ENCODE measurements around the gene TNFAIP8. TPM values are rescaled to one million over a fixed set of nuclear protein-coding genes. Genes with fewer than 3 reads are reported as not detected.

Gene TNFAIP8
- total and polyA plus RNA-seq, 9 of the 15 experiments (the other 6 are each of a cell fraction or from before 2014, with no cell fraction given) = 29.9 to 52.2 (median 44.8) TPM

- Histone ChIP-seq H3K79me2 (ENCODE audit: control insufficient read depth, insufficient read depth, low read length) (peaks cover 63% of the 10 kb centered on the region), H3K27ac (ENCODE audit: extremely low read depth, low read depth, low read length) (no peak overlapping the region), H3K4me2 (ENCODE audit: insufficient read depth, low read length) (no peak overlapping the region), H2AFZ (ENCODE audit: low read depth, low read length) (no peak overlapping the region), H3K4me1 (replicated peaks in 1 of 2; ENCODE audit: control insufficient read depth in 2 of 2, insufficient read depth in 2 of 2, low read length in 2 of 2) (peaks cover 0 to 56% of the 10 kb centered on the region in 2 experiments; a peak in 4 of 5 replicates), H4K20me1 (replicated peaks; ENCODE audit: control insufficient read depth, insufficient read depth, low read length) (no peaks in the 10 kb centered on the region), H3K36me3 (ENCODE audit: control insufficient read depth, insufficient read depth, low read length) (no peaks in the 10 kb centered on the region; the same call in 1 of the 3 replicates), H3K9me3 (replicated peaks; ENCODE audit: control insufficient read depth, insufficient read depth, low read depth, low read length) (no peaks in the 10 kb centered on the region), H3K9me1 (ENCODE audit: control insufficient read depth, insufficient read depth, low read length) (peaks cover 3% of the 10 kb centered on the region), H3K27me3 (ENCODE audit: control insufficient read depth in 2 of 2, insufficient read depth in 2 of 2, low read length in 2 of 2) (no peaks in the 10 kb centered on the region), H3K9ac (ENCODE audit: insufficient read depth in 1 of 2, low read depth in 2 of 2, low read length in 2 of 2) (no peak overlapping the region), H3K4me3 (no peak overlapping the region)
- DNase-seq (ENCODE audit: extremely low read depth in 1 of 4, low spot score in 3 of 4) = no peak
- WGBS (ENCODE audit: insufficient coverage, low coverage, missing lambda C conversion rate) = 50% methylated on average over 6 of the region's 6 CpGs
- CTCF ChIA-PET (ENCODE audit: low intra/inter-chr PET ratio) = no interaction called here
- POLR2A ChIA-PET = interaction anchor here (0.6 to 2.2 kb wide), 6 partner anchors 8 to 36 kb away, joined by 3 to 8 read pairs (median 4); no protein-coding TSS in a partner anchor
- no peak for FAIRE-seq
- ATAC-seq = no peak
- intact Hi-C loops (cut with micrococcal nuclease) = no loop called here
- in situ Hi-C loops (cut with MboI) = no loop called here
- TF ChIP-seq GTF2F1 (IDR thresholded peaks at IDR 0.05; ENCODE audit: low read depth, low read length) (no peak), STAG1 (CRISPR knock-in tag; IDR thresholded peaks at IDR 0.05; ENCODE audit: borderline replicate concordance) (no peak), HMBOX1 (IDR thresholded peaks at IDR 0.05) (peak; percentile 87), HNRNPK (IDR thresholded peaks at IDR 0.05; ENCODE audit: low read depth, low read length, poor library complexity, severe bottlenecking) (no peak), ARHGAP35 (IDR thresholded peaks at IDR 0.05; ENCODE audit: partially characterized antibody) (no peak)
- no TSS peak for BruUV-seq (replicated peaks)
Observed at GRCh38 chr5:119357808-119358529, 2.1 kb downstream of the TNFAIP8 start.
